SK-N-SH (cell line): ENCODE measurements around the gene ARHGAP8.

Experiments
- FOXJ3 ChIP-seq: sonication (generic); formaldehyde crosslinking; IDR thresholded peaks from 2 replicates; pipeline ENCODE4 v1.5.1; 2020; ENCODE audit warnings: mild to moderate bottlenecking, missing genetic modification reagents
- JUND ChIP-seq: IDR thresholded peaks from 2 replicates; pipeline ENCODE4 v1.4.0; 2012
- NFIC ChIP-seq: IDR thresholded peaks from 2 replicates; pipeline ENCODE4 v1.4.0; 2012; ENCODE audit warnings: borderline replicate concordance
- NRF1 ChIP-seq: IDR thresholded peaks from 2 replicates; pipeline ENCODE4 v1.6.1; 2012; ENCODE audit warnings: low read depth, mild to moderate bottlenecking, low read length
- POLR2AphosphoS5 ChIP-seq: IDR thresholded peaks from 2 replicates; pipeline ENCODE4 v1.6.1; 2012; ENCODE audit warnings: low read depth, low read length
- RXRA ChIP-seq: IDR thresholded peaks from 2 replicates; pipeline ENCODE4 v1.4.0; 2012; ENCODE audit warnings: low read depth, mild to moderate bottlenecking, borderline replicate concordance
- TEAD4 ChIP-seq: IDR thresholded peaks from 2 replicates; pipeline ENCODE4 v1.4.0; 2012; ENCODE audit warnings: mild to moderate bottlenecking, borderline replicate concordance; ENCODE audit not compliant: insufficient read depth
- TF ChIP-seq, protein P1 (sequence below): fragments of 200-600 bp; sonication (generic); IDR thresholded peaks from 2 replicates; pipeline ENCODE4 v1.6.1; 2017; ENCODE audit warnings: antibody characterized with exemption, mild to moderate bottlenecking, moderate library complexity
- TF ChIP-seq, protein P2 (sequence below): fragments of 150-350 bp; IDR thresholded peaks from 2 replicates; pipeline ENCODE4 v1.6.1; 2017; ENCODE audit warnings: antibody characterized with exemption, low read length, low read depth, borderline replicate concordance
- TF ChIP-seq, protein P3 (sequence below): fragments of 150-350 bp; IDR thresholded peaks from 2 replicates; pipeline ENCODE4 v1.6.1; 2016; ENCODE audit warnings: mild to moderate bottlenecking, low read depth, low read length

DNA sequence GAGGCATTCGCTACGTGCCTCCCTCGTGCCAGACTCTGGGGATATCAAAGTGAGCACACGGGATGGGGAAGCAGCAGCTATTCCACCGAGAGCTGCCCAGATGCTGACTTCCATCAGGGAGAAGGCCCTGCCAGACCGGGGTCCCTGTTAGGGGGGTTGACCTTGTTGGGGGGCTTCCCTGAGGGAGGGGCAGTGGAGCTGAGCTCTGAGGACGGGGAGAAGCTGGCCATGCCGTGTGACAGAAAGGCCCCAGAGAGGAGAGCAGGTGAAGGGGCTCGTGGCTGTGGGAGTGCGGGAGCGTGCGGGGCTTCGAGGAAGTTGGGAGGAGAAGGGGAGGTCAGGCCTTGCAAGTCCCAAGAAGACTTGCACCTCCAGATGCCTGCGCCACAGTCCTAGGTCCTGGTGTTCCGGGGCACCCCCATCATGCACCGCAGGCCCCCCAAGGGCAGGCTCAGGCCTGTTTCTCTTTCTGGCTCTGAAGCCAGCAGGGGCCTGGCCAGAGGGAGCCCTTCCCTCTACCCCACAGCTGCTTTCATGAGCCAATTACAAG, 94.4 kb downstream of the ARHGAP8 start:
- TF ChIP-seq NRF1, result no peak
- TF ChIP-seq POLR2AphosphoS5, result no peak
- TF ChIP-seq, protein P1, sequence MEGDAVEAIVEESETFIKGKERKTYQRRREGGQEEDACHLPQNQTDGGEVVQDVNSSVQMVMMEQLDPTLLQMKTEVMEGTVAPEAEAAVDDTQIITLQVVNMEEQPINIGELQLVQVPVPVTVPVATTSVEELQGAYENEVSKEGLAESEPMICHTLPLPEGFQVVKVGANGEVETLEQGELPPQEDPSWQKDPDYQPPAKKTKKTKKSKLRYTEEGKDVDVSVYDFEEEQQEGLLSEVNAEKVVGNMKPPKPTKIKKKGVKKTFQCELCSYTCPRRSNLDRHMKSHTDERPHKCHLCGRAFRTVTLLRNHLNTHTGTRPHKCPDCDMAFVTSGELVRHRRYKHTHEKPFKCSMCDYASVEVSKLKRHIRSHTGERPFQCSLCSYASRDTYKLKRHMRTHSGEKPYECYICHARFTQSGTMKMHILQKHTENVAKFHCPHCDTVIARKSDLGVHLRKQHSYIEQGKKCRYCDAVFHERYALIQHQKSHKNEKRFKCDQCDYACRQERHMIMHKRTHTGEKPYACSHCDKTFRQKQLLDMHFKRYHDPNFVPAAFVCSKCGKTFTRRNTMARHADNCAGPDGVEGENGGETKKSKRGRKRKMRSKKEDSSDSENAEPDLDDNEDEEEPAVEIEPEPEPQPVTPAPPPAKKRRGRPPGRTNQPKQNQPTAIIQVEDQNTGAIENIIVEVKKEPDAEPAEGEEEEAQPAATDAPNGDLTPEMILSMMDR, result no peak
- TF ChIP-seq, protein P2, sequence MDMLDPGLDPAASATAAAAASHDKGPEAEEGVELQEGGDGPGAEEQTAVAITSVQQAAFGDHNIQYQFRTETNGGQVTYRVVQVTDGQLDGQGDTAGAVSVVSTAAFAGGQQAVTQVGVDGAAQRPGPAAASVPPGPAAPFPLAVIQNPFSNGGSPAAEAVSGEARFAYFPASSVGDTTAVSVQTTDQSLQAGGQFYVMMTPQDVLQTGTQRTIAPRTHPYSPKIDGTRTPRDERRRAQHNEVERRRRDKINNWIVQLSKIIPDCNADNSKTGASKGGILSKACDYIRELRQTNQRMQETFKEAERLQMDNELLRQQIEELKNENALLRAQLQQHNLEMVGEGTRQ, result no peak
- no peak for TF ChIP-seq FOXJ3
- TF ChIP-seq, protein P3, sequence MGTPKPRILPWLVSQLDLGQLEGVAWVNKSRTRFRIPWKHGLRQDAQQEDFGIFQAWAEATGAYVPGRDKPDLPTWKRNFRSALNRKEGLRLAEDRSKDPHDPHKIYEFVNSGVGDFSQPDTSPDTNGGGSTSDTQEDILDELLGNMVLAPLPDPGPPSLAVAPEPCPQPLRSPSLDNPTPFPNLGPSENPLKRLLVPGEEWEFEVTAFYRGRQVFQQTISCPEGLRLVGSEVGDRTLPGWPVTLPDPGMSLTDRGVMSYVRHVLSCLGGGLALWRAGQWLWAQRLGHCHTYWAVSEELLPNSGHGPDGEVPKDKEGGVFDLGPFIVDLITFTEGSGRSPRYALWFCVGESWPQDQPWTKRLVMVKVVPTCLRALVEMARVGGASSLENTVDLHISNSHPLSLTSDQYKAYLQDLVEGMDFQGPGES, result no peak
- TF ChIP-seq RXRA, result no peak
- no peak for TF ChIP-seq JUND
- no peak for TF ChIP-seq NFIC
- TF ChIP-seq TEAD4, result no peak
